Measurements from ENCODE around the gene FOXA3.

DNA sequence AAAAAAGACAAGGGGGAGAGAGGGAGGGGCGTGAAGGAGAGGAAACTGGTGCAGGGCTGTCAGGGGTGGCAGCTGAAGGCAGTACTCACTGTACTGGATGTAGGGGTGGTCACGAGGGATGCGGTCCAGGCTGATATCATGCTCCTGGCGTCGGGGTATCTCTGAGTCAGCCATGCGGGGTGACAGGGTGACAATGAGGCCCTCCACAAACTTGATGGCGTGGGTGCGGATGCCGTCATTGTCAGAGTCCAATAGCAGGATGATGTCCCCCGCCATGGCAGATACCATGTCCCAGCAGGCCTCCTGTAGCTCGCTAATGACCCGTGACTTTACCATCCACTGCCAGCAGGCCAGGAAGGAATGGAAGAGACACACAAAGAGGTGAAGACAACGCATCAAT, 16.5 kb upstream of the FOXA3 start:
- TF ChIP-seq, protein P1, sequence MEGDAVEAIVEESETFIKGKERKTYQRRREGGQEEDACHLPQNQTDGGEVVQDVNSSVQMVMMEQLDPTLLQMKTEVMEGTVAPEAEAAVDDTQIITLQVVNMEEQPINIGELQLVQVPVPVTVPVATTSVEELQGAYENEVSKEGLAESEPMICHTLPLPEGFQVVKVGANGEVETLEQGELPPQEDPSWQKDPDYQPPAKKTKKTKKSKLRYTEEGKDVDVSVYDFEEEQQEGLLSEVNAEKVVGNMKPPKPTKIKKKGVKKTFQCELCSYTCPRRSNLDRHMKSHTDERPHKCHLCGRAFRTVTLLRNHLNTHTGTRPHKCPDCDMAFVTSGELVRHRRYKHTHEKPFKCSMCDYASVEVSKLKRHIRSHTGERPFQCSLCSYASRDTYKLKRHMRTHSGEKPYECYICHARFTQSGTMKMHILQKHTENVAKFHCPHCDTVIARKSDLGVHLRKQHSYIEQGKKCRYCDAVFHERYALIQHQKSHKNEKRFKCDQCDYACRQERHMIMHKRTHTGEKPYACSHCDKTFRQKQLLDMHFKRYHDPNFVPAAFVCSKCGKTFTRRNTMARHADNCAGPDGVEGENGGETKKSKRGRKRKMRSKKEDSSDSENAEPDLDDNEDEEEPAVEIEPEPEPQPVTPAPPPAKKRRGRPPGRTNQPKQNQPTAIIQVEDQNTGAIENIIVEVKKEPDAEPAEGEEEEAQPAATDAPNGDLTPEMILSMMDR (IDR thresholded peaks at IDR 0.05) = no peak
- TF ChIP-seq POLR2A (IDR thresholded peaks at IDR 0.05) = no peak
- TF ChIP-seq POLR2AphosphoS5 (IDR thresholded peaks at IDR 0.05) = no peak
- no peak for TF ChIP-seq EP300 (IDR thresholded peaks at IDR 0.05)
